ENCODE measurements around the gene KLHL8.

KLHL8 gene

GRCh38 chr4:87262886-87263285, 42.5 kb upstream of the KLHL8 start:
- Histone ChIP-seq H3K27me3 (ENCODE audit: low read depth, low read length) (no peaks in the 10 kb centered on the region), H3K4me2 (ENCODE audit: low read length) (no peak overlapping the region), H4K20me1 (ENCODE audit: insufficient read depth, low read length) (no peaks in the 10 kb centered on the region), H3K27ac (ENCODE audit: low read length) (no peak overlapping the region), H3K9me3 (ENCODE audit: insufficient read depth, low read length) (no peaks in the 10 kb centered on the region), H3K4me1 (ENCODE audit: low read length) (peaks cover 10% of the 10 kb centered on the region), H3K36me3 (replicated peaks; ENCODE audit: low read depth, low read length) (no peaks in the 10 kb centered on the region), H3K79me2 (ENCODE audit: low read length) (no peaks in the 10 kb centered on the region), H2AFZ (ENCODE audit: low read depth, low read length) (no peak overlapping the region), H3K4me3 (ENCODE audit: low read length) (no peak overlapping the region), H3K9ac (ENCODE audit: low read length) (no peak overlapping the region)
- TF ChIP-seq CTCF (IDR thresholded peaks at IDR 0.05; ENCODE audit: low read depth, low read length) (no peak), EZH2phosphoT487 (IDR thresholded peaks at IDR 0.05; ENCODE audit: low read depth) (no peak)

GRCh38 chr4:87260477-87260876, 40.1 kb upstream of the KLHL8 start:
- Histone ChIP-seq H3K27ac (ENCODE audit: low read length) (no peak overlapping the region), H3K36me3 (replicated peaks; ENCODE audit: low read depth, low read length) (peaks cover 4% of the 10 kb centered on the region), H3K9me3 (ENCODE audit: insufficient read depth, low read length) (peaks cover 5% of the 10 kb centered on the region; the same call in 1 of the 2 replicates), H2AFZ (ENCODE audit: low read depth, low read length) (no peak overlapping the region), H4K20me1 (ENCODE audit: insufficient read depth, low read length) (no peaks in the 10 kb centered on the region), H3K27me3 (ENCODE audit: low read depth, low read length) (no peaks in the 10 kb centered on the region), H3K4me3 (ENCODE audit: low read length) (no peak overlapping the region), H3K4me2 (ENCODE audit: low read length) (no peak overlapping the region), H3K79me2 (ENCODE audit: low read length) (no peaks in the 10 kb centered on the region), H3K9ac (ENCODE audit: low read length) (no peak overlapping the region), H3K4me1 (ENCODE audit: low read length) (peaks cover 9% of the 10 kb centered on the region; the same call in 1 of the 2 replicates)
- TF ChIP-seq EZH2phosphoT487 (IDR thresholded peaks at IDR 0.05; ENCODE audit: low read depth) (no peak), CTCF (IDR thresholded peaks at IDR 0.05; ENCODE audit: low read depth, low read length) (no peak)

- H3K36me3 ChIP-seq (replicated peaks; ENCODE audit: low read depth, low read length) = peaks cover 4% of the 10 kb centered on the region
- peaks cover 9% of the 10 kb centered on the region; the same call in 1 of the 2 replicates for H3K9me3 ChIP-seq (ENCODE audit: insufficient read depth, low read length)
- no peaks in the 10 kb centered on the region for H3K27me3 ChIP-seq (ENCODE audit: low read depth, low read length)
- no peaks in the 10 kb centered on the region for H3K4me1 ChIP-seq (ENCODE audit: low read length)
- H3K79me2 ChIP-seq (ENCODE audit: low read length) = no peaks in the 10 kb centered on the region
- H4K20me1 ChIP-seq (ENCODE audit: insufficient read depth, low read length) = no peaks in the 10 kb centered on the region
- H2AFZ ChIP-seq (ENCODE audit: low read depth, low read length) = no peak overlapping the region
- H3K9ac ChIP-seq (ENCODE audit: low read length) = no peak overlapping the region
- no peak overlapping the region for H3K4me2 ChIP-seq (ENCODE audit: low read length)
- H3K27ac ChIP-seq (ENCODE audit: low read length) = no peak overlapping the region
- TF ChIP-seq EZH2phosphoT487 (IDR thresholded peaks at IDR 0.05; ENCODE audit: low read depth) (no peak), CTCF (IDR thresholded peaks at IDR 0.05; ENCODE audit: low read depth, low read length) (no peak)
- H3K4me3 ChIP-seq (ENCODE audit: low read length) = no peak overlapping the region
Measured at GRCh38 chr4:87258677-87259076, 38.3 kb upstream of the KLHL8 start.

- Histone ChIP-seq H3K4me2 (ENCODE audit: low read length) (no peak overlapping the region), H3K36me3 (replicated peaks; ENCODE audit: low read depth, low read length) (peaks cover 4% of the 10 kb centered on the region), H3K27ac (ENCODE audit: low read length) (no peak overlapping the region), H3K4me3 (ENCODE audit: low read length) (no peak overlapping the region), H3K9me3 (ENCODE audit: insufficient read depth, low read length) (peaks cover 9% of the 10 kb centered on the region; the same call in 1 of the 2 replicates), H3K79me2 (ENCODE audit: low read length) (no peaks in the 10 kb centered on the region), H4K20me1 (ENCODE audit: insufficient read depth, low read length) (no peaks in the 10 kb centered on the region), H3K4me1 (ENCODE audit: low read length) (no peaks in the 10 kb centered on the region), H3K27me3 (ENCODE audit: low read depth, low read length) (no peaks in the 10 kb centered on the region), H2AFZ (ENCODE audit: low read depth, low read length) (no peak overlapping the region), H3K9ac (ENCODE audit: low read length) (no peak overlapping the region)
- no peak for TF ChIP-seq CTCF (IDR thresholded peaks at IDR 0.05; ENCODE audit: low read depth, low read length)
Measured at GRCh38 chr4:87257523-87257922, 37.1 kb upstream of the KLHL8 start.

Measured in OCI-LY3 (cell line).